A549 (cell line): ENCODE data around the gene NUDT16.

Source experiments
- CTCF ChIP-seq: fragments of >200 bp; sonication (Bioruptor Twin); formaldehyde crosslinking; IDR thresholded peaks from 3 replicates; pipeline ENCODE4 v1.5.1; 2016
- HOXA7 ChIP-seq: fragments of 250-450 bp; sonication (Bioruptor Pico); IDR thresholded peaks from 2 replicates; pipeline ENCODE4 v1.5.0; 2020; ENCODE audit warnings: mild to moderate bottlenecking, moderate library complexity
- RFX5 ChIP-seq: fragments of 450-650 bp; IDR thresholded peaks from 2 replicates; pipeline ENCODE4 v1.7.1; 2014; ENCODE audit warnings: antibody characterized with exemption, mild to moderate bottlenecking, moderate library complexity

DNA sequence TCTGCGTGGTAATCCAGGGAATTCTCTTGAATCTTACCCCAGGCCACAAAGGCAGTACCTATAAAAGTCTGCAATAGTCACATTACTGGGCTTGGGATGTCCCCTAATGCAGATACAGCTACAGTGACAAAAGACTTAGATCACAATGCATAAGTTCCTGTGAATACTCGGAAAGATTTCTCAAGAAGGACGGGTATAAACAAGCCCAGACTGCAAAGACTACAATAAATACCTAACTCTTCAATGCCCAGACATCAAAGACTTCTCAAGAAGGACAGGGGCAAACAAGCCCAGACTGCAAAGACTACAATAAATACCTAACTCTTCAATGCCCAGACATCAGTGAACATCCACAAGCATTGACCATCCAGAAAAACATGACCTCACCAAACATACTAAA lies 50.9 kb downstream of the NUDT16 start:
- TF ChIP-seq CTCF (no peak), HOXA7 (CRISPR knock-in tag) (no peak), RFX5 (no peak)
